AG04449 (cell line): ENCODE data around the gene UBE2M.

Experiments
- CTCF ChIA-PET: fragments of 350-600 bp; formaldehyde crosslinking; extraction: SDS; loops from one replicate; lab custom pipeline; 2021; ENCODE audit warnings: antibody characterized with exemption; lab: Yijun Ruan, JAX
- POLR2A ChIA-PET: fragments of 400-600, 350-600 bp; formaldehyde crosslinking; extraction: SDS; loops from one replicate; lab custom pipeline; 2020; ENCODE audit warnings: antibody characterized with exemption, inconsistent platforms; lab: Yijun Ruan, JAX
- DNase-seq: peaks from one replicate; pipeline ENCODE4 v3.0.0-alpha.2; 2010; ENCODE audit warnings: low read depth, low spot score
- H3K4me3 ChIP-seq: 2 replicates; pipeline ENCODE4 v1.5.1; 2011; ENCODE audit warnings: low read depth, mild to moderate bottlenecking, control low read depth, low read length
- TF ChIP-seq, protein P1 (sequence below): IDR thresholded peaks from one replicate; pipeline ENCODE4 v1.5.1; 2011; ENCODE audit warnings: mild to moderate bottlenecking, moderate library complexity, low read length, control low read depth, inconsistent platforms; ENCODE audit not compliant: insufficient read depth; ENCODE audit errors: missing control alignments

Gene UBE2M

DNA sequence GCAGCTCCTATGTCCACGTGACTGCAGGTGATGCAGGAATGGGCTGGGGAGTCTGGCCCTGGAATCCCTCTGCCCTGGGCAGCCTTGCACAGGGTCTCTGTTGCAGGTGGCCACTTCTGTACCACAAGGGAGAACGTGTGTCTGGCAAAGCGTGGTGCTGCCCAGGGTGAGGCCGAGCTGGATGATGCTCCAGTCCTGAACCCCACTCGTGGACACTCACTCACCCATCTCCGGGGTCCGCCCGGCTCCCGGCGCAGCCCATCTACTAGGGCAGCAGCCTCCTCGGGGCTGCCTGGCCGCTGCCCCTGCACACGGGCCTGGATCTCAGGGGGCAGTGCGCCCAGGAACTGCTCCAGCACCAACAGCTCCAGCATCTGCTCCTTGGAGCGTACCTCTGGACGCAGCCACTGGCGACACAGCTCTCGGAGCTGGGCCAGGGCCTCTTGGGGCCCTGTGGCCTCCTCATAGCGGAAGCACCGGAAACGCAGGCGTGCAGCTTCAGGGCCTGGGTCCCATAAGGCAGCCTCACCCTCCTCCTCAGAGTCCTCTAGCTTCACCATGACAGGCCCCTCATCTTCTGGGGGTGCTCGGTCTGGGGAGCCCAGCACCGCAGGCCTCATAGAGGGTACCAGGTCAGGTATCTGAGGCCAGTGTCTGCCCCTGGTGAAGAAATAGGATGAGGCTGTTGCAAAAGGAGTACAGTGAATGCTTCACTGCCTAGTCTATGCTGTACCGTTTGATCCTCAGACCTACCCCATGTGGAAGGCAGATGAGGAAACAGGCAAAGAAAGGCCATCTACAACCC lies 12.6 kb upstream of the UBE2M start:
- DNase-seq: no peak
- ChIA-PET CTCF (interaction anchor here (0.9 kb wide), 1 partner anchor 10 kb away, joined by 3 read pairs; no protein-coding TSS in a partner anchor), POLR2A (interaction anchor here (1.4 to 1.5 kb wide), 2 partner anchors 9 to 12 kb away, joined by 4 to 5 read pairs; partner anchors contain the start of gene UBE2M)
- TF ChIP-seq, protein P1, sequence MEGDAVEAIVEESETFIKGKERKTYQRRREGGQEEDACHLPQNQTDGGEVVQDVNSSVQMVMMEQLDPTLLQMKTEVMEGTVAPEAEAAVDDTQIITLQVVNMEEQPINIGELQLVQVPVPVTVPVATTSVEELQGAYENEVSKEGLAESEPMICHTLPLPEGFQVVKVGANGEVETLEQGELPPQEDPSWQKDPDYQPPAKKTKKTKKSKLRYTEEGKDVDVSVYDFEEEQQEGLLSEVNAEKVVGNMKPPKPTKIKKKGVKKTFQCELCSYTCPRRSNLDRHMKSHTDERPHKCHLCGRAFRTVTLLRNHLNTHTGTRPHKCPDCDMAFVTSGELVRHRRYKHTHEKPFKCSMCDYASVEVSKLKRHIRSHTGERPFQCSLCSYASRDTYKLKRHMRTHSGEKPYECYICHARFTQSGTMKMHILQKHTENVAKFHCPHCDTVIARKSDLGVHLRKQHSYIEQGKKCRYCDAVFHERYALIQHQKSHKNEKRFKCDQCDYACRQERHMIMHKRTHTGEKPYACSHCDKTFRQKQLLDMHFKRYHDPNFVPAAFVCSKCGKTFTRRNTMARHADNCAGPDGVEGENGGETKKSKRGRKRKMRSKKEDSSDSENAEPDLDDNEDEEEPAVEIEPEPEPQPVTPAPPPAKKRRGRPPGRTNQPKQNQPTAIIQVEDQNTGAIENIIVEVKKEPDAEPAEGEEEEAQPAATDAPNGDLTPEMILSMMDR: no peak
- no peak overlapping the region for H3K4me3 ChIP-seq

DNA sequence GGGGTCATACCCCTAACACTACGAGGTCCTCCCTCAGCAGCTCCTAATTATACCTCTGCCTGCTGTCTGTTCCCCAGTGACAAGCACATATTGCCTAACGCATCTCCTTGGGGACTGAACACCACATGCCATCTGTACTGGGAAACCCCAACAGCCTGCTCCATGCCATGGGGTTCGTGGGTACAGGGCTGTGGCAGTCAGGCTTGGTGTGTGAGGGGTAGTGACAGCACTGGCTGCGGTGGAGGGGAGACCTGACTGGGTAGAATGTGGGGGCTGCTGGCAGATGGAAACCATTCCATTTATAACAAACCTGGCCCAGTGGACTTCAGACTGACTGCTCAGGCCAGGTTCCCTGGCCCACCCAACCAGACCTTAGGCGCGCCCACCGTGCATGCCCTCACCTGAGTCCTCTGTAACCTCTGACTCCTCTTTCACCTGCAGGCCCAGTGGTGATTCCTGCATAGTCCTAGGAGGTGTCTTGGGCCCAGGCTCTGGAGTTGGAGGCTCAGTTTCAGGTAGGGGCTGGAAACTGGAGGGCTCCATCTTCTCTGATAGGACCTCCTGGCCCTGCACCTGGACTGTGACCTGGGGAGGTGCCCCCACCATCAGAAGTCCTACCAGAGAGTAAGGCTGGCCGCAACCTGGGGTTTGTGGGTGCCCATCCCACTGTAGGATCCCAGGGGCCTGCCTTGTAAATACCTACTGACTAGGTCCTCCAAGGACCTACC lies 11.7 kb upstream of the UBE2M start:
- ChIA-PET POLR2A (no interaction called here), CTCF (interaction anchor here (3.0 kb wide), 1 partner anchor 11 kb away, joined by 12 read pairs; no protein-coding TSS in a partner anchor)
- H3K4me3 ChIP-seq: no peak overlapping the region
- no peak for DNase-seq
- TF ChIP-seq, protein P1: no peak

DNA sequence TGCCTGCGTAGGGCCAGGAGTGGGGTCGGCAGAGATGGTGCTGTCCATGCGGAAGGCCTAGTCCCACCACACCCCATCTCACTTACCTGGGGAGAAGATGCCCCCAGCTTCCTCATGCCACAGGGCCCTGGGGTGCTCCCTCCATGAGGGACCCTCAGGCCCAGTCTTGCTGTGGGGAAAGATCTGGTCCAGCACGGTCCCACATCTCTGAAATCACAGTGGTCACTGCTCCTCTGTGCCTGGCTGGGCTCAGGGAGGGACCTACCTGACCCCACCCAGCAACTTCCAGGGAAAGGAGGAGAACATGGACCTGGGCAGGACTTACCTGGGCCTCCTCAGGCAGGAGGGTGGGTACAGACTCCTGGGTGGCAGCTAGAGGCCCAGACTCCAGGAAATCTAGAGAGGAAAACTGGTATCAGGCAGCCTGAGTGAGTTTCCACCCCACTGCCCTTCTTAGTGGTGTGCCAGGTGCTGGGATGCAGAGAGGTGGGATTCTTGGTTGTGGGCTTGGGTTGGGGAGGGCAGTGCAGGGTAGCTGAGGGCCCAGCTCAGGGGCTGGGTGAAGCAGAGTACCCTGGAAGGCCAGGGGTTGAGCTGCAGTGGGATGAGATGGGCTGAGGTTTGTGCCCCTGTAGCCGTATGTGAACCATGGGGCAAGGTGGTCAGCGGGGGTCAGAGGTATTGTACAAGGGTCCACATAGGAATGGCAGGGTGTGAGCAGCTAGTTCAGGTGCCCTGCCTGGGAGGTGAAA lies 11.0 kb upstream of the UBE2M start:
- no peak for DNase-seq
- TF ChIP-seq, protein P1: no peak
- POLR2A ChIA-PET: no interaction called here
- CTCF ChIA-PET: interaction anchor here (3.0 kb wide), 1 partner anchor 12 kb away, joined by 12 read pairs; no protein-coding TSS in a partner anchor
- H3K4me3 ChIP-seq: no peak overlapping the region

DNA sequence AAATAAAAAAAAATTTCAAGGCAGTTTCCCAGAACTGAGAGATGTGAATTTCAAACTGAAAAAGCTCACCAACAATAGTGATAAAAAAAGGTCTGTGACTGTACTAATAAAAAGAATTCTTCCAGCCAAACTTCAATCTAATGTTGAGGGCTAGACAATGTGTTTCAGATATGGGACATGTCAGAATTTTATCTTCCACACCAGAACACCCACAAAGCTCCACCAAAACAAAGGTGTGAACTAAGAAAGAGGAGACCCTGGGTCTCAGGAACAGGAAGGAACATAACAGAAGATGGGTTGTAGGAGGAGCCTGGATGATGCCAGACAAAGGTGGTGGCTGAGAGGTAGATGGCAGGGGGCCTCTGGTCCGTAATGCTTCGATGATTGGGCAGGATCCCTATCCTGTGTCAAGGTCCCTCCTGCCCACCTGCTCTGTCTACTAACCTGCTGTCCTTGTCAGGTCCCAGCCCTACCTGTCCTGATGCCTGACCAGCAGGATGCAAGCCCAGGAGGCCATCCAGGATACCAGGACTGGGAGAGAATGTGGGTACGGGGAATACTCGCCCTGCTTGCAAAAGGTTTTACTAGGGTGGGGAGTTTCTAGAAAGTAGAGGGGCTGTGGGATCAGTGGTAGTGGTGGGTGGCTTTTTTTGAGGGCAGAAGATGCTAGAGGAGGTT lies 10.2 kb upstream of the UBE2M start:
- H3K4me3 ChIP-seq: no peak overlapping the region
- DNase-seq: no peak
- CTCF ChIA-PET: interaction anchor here (3.0 kb wide), 1 partner anchor 13 kb away, joined by 12 read pairs; no protein-coding TSS in a partner anchor
- POLR2A ChIA-PET: no interaction called here
- TF ChIP-seq, protein P1: no peak

DNA sequence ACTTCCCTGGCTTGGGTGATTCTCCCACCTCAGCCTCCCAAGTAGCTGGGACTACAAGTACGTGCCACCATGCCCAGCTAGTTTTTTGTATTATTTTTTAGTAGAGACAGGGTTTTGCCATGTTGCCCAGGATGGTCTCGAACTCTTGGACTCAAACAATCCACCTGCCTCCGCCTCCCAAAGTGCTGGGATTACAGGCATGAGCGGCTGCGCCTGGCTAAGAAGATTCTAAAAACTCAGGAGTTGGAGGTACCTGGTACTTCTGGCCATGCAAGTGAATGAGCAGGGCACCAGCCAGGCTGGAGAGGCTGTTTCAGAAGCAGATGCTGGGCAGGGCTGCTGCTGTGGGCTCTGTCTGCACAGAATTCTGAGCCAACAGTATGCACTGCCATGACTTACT lies 8.6 kb upstream of the UBE2M start:
- ChIA-PET POLR2A (no interaction called here), CTCF (no interaction called here)
- TF ChIP-seq, protein P1: no peak
- no peak for DNase-seq
- no peak overlapping the region for H3K4me3 ChIP-seq
